HG02798 (cell line): Measurements from ENCODE around the gene CHD5.

Experiments used
- ATAC-seq: cut with Tn5 transposase; IDR thresholded peaks from one replicate; pipeline ENCODE4 v1.9.1; 2021; ENCODE audit warnings: mild to moderate bottlenecking; ENCODE audit not compliant: unreplicated experiment, poor library complexity

CHD5 gene

DNA sequence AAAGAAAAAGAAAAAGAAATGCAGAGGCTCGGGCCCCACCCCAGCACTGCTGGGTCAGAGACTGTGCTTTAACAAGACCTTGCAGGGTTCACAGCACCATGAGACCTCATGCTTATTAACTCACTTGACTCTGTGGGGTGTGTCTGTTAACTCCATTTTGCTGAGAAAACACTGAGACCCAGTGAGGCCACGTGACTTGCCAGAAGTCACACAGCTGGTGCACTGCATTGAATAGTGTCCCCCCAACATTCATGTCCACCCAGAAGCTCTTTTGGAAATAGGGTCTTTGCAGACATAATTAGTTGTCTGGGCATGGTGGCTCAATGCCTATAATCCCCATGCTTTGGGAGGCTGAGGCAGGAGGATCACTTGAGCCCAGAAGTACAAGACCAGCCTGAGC is 39.7 kb downstream of the CHD5 start:
- no peak for ATAC-seq

DNA sequence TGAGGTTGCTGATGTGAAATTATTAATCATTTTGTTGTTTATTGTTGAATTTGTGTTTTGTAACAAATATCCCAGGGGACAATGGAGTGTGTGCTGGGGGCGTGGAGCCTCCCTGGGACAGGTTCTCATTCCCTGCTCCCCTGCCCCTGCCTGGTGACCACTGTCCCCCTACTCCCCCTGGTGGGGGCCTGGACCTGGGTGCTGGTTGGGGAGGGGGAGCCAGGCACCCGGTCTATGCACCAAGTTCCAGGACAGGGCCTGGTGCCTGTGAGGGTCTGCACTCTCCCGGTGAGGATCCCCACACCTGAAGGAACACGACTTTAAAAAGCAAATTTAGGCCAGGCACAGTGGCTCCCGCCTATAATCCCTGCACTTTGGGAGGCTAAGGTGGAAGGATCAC is 42.4 kb downstream of the CHD5 start:
- no peak for ATAC-seq

DNA sequence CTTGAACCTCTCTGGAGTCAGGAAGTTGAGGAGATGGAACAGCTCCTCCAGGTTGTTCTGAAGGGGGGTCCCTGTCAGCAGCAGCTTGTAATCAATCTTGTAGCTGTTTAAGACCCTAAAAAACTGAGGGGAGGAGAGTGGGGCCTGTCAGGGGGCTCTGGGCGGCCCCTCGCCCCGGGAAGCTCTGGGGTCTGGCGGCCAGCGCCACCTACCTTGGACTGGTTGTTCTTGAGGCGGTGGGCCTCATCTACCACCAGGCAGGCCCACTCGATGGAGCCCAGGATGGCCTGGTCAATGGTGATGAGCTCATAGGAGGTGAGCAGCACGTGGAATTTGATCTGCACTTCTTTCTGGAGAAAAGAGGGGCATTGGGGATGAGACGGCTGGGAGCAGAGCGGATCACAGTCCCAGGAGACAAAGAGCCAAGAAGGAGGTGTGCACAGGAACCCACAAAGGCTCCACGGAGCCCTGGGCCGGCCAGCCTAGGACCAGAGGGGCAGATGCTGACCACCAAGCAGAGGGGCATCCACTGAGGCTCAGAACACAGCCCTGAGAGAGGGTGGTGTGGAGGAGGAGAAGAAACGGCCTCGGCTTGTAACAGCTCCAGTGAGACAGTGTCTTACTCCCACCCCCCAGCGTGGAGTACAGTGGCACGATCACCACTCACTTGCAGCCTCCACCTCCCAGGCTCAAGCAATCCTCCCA is 43.5 kb downstream of the CHD5 start:
- ATAC-seq = no peak

DNA sequence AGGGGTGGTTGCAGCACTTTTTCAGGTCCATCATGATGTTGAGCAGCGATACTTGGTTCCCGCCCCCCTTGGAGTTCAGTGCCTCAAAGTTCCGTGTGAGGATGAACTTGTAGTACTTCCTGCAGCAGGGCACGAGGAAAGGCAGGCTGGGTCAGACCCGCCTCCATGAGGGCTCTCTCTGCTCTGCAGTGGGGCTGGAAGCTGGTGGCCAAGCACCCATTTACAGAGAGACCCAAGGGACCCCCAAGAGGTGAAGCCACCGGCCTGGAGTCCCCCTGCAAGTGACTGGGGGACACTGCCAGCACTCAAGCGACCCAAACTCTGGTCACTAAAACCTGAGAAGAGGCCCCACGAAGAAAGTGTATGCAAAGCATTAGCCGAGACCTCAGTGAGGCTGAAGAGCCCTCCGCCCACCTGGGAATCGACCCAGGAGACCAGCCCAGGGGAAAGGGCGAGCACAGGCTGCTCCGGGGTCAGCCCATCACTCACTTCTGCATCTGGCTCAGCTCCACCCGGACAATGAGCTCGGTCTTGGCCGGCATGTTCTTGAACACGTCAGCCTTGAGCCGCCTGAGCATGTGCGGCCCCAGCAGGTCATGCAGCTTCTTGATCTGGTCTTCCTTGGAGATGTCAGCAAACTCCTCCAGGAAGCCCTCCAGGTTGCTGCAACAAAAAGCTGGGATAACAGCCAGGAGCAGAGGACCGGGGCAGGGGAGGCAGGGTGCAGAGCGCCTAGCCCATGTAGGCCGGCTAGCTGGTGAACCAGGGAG is 45.2 kb downstream of the CHD5 start:
- no peak for ATAC-seq

DNA sequence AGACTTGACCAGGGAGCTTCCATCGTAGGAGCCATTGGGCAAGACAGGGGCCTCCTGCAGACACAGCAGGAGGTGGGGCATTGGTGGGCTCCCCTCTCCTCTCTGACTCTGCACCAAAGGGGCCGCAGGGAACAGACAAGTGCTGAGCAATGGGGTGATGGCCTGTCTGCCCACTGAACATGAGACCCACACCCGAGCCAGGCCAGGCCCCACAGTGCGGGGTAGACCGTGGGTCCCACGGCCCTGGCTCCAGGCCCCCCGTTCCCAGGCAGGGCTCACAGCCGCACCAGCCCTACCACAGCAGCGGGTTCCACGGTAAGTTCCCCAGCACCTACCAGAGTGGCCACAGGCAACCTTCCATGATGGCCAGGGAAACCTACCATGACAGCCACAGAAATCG is 45.9 kb downstream of the CHD5 start:
- no peak for ATAC-seq

DNA sequence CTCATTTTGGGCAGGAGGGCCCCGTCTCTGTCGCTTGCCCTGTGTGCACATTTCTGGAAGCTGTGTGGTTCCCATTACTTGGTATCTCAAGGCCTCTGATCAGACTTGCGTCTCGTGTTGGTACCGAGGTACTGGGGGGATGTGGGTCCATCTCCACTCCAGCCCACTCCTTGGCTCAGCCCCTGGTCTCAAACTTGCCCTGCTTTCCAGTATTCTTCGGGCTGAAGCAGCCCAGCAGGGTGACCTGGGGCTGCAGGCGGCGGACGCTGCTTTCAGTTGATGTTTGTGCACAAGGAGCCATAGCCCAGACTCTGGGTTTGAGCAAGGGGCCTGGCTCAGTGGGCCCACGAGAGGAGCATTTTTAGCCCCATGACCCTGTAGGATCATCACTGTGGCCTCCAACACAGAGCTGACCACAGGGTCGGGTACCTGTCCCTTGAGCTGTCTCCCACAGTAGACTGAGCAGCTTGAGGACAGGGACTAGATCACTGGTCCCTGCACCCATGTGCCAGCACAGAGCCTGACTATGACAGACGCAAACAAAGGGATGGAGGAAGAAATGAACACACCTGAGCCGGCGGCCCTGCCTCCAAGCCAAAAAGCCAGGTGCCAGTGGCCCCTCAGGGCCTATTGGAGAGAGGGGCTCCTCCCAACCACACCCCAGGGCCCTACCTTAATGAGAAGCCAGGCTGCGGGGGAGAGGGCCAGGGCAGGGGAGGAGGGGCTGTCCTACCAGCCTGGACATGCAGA is 46.8 kb downstream of the CHD5 start:
- ATAC-seq = no peak

DNA sequence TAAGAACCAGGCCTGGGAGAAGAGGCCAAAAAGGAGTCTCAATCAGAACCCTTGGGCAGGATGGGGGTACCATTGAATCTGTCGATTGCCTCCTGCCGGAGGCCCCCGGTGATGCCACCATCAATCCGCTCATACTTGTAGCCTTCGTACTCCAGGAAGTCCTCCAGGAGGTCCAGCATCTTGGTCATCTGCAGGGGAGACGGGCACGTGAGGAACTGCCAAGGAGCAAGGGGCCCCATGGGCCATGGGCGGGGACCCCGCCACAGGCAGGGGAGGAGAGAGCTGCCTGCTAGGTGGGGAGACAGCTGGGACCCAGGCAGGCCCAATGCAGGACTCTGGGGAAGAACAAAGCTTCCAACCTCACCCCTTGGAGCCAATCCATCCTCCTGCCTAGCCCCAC is 48.6 kb downstream of the CHD5 start:
- no peak for ATAC-seq

DNA sequence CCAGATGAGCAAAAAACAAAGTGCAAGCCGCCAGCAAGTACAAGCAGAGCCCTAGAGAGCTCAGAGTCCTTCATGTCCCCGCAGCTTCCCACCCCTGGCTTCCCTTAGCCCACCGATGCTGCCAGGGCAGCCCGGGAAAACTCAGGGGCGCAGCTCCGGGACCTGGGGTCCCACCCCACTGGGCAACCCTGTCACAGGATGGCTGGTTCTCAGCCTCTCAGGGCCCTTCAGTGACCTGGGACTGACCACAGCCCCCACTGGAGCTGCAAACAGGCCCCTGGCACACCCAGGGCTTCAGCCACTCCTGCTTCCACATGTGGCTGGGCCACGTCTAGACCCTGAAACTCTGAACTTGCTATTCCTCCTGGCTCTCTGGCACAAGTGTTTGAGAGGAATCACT is 49.5 kb downstream of the CHD5 start:
- no peak for ATAC-seq

DNA sequence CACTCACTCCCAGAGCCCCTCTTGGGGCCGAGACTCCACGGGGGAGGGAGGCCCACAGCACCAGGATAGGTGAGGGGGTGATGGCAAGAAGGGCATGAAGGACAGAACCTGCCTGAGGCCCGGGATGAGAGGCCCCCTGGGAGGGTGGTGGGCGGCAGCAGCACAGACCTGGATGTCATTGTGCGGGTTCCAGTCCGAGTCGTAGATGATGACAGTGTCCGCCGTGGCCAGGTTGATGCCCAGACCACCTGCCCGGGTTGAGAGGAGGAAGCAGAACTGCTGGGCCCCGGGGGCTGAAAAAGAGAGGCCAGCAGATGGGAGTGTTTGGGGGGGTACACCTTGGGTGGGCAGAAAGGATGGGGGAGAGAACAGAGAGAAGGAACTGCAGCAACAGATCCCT is 50.1 kb downstream of the CHD5 start:
- ATAC-seq = no peak

DNA sequence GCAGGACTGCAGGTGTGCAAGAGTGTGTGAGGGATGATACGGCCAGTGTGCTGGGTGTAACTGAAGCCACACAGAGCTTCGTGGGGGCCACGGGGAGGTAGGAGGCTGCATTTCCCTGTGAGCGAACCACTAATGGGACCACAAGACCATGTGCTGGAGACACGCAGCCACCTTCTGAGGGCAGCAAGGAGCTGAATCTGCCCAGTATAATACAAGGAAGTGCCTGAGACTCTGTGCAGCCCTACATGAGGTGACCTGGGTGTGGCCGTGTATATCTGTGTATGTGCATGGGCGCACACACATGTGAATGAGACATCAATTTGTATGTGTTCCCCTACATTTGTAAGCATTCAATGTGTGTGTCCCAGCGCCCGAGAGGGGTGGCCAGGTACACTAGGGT is 50.8 kb downstream of the CHD5 start:
- ATAC-seq = no peak

DNA sequence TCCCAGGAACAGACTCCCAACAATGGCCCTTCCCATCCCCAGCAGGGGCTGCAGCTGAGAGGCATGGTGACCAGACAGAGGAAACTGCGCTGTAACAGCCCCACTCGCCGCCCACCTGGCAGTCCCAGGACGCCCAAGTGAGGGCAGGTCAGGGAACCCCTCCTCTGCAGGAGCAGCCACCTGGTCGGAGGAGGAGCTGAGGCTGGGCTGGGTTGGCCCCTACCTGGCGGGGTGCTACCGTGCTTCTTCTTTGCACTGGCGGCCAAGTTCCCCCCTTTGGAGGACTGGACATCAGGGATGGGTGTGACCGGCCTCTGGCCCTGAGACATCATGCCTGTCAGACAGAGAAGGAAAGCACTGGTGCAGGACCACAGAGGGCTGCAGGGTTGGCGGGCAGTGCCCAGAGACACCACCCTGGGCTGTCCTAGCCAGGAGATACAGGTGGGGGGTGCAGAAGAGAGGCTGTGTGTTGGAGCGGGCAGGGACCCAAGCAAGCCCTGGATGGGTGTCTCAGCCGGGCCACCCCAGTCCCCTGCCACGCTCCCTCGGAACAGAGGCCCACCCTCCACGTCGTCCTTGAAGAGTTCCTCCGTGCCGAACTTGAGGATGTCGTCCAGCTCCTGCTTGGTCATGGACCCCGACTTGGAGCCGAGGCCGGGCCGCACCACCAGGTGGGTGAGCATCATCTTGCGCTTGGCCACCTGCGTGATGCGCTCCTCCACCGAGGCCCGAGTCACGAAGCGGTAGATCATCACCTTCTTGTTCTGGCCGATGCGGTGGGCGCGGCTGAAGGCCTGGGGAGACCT is 51.6 kb downstream of the CHD5 start:
- no peak for ATAC-seq

DNA sequence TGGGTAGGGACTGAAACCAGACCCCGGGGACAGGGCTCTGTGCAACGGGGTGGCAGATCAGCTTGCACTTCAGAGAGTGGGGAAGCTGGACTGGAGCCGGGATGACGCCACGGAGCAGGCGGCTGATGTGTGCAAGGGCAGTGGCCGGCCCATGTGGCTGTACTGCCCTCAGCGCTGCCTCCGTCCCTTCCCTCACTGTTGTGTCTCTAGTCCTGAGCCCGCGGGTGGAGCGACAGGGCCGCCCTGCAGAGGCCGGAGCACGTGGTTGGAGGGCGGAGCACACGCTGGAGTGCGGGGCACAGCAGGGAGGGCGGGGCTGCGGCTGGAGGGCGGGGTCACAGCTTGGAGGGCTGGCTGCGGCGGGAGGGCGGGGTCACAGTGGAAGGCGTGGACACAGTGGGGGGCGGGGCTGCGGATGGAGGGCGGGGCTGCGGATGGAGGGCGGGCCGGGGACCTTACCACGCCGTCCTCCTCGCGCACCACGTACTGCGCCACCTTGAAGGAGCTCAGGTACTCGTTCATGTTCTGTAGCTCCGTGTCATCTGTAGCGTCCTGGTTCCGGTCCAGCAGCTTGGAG is 52.4 kb downstream of the CHD5 start:
- ATAC-seq = no peak

DNA sequence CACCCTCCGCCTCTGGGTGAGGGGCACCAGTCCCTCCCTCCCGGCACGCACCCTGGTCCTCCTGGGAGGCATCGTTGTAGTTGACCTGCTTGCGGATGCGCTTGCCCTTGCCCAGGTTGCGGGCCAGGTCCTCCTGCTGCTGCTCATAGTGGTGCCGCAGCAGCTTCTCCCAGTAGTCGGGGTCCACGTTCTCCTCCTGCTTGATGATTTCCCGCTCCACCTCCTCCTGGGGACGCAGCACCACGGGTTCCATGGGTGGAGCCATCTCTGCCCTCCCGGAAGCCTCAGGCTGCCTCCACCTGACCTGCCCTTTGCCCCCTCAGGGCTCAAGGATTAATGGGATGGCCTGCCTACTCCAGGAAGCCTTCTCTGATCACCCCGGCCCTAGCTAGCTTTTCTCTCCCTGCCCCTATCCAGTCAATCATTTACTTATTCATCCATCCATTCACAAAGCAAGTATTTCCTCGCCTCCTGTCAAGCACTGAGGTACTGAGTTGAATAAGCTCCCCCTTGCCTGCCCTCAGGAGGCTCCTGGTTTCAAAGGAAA is 53.5 kb downstream of the CHD5 start:
- no peak for ATAC-seq

DNA sequence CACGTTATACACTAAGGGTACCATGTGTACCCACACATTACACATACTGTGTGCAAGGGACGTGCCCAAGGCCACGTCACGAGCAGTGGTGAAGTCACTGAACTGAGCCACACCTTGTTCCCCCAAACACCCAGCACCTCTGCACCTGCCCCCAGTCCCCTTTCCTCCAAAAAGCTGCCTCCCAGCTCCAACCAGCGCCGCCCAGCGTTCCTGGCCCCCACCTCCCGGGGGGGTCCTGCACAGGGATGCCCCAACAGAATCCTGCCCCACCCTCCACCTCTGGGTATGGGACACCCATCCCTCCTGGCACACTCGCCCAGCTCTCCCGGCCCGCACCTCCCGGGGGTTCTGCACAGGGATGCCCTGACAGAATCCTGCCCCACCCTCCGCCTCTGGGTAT is 54.1 kb downstream of the CHD5 start:
- ATAC-seq = no peak

DNA sequence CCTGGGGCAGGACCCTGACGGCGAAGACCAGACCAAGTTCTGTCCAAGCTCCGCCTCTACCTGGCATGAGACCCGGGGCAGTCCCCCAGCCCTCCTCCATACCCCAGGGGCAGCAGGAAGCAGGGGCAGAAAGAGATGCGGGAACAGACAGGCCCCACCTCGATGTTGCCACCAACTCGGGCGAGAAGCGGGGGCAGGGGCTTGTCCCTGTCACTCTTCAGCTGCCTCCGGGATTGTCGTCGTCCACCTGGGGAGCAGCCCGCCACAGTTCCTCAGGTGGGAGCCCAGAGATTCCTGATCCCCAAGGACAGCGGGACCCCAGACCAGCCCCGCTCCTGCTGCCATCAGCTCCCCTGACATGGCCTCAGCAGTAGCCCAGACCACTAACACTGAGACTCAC is 54.8 kb downstream of the CHD5 start:
- ATAC-seq = no peak

DNA sequence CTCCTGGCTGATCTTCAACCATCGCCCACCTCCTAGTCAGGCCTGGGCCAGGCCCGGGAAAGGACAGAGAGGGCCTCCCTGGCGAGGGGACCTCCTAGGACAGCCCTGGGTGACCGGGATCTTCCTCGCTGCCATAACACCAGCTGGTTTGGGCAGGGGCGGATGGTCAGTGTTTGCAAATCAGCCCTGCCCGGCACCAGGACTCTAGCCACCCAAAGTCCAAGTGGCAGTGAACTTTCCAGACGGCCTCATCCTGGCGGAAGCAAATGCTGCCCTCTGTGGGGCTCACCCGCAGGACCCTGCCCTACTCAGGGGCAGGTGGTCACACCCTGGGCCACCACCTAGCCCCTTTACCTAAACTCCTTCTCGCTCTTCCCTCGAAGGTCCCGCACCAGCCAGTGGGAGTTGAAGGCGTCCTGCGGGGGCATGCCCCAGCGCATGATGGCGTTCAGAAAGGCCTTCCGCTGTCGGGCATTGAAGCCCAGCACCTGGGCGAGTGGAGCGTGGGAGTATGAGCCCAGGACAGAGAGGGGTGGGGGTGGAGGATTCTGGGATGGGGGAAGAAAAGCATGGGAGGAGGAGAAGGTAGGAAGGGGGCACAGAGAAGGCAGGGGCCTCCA is 55.3 kb downstream of the CHD5 start:
- no peak for ATAC-seq

DNA sequence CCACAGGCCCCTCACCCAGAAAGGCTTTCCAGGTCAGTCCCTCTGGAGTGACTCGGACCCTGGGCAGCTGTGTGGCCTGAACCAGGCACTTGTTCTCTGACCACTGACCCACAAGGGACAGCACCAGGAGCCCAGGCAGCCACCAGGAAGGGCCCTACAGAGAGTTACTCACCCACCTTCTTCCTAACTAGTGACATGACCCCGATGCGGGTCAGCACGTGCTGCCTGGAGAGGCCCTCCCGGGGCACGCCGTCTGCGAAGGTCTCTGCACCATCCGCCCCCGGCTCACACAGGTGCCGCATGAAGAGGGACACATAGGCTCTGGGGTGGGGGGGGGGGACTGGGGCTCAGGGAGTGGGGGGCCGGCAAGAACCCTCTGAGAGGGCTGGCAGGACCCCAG is 55.8 kb downstream of the CHD5 start:
- ATAC-seq = no peak

DNA sequence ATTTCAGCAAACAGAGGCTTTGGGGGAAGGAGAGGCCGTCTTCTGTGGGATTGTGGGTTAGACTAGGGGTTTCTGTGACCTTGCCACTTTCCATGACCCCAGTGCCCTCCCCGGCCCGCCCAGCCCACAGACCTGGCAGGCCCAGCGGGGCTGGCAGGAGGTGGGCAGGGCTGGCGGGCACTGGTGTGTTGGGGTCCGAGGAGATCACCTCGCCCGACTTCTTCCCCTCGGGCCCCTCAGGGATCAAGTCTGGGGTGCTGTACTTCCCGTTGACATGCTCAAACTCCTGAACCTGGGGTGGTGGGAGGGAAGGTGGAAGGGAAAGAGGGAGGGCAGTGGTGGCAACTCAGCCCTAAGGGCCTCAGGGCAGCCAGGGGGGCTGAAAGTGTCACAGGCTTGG is 56.3 kb downstream of the CHD5 start:
- no peak for ATAC-seq

DNA sequence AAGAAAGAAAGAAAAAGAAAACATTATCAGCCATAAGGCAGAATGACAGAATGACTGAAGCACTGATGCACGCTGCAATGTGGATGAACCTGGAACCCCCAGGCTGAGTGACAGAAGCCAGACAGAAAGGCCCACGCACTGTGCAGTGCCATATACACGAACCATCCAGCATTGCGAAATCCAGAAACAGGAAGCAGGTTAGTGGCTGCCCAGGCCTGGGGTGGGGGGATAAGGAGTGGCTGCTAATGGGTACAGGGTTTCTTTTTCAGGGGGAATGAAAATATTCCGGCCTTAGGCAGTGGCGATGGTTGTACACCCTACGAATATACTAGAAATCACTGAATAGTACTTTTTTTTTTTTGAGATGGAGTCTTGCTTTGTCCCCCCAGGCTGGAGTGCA is 57.0 kb downstream of the CHD5 start:
- ATAC-seq = no peak
